ENCODE data around the gene YWHAG. TPM values are rescaled to one million over a fixed set of nuclear protein-coding genes. Genes with fewer than 3 reads are reported as not detected.
"Not testable (repeated sequence)": the region's sequence is repeated elsewhere in the genome, so short reads cannot be mapped to it uniquely, and the experiment has no call there.

The YWHAG gene
- polyA plus RNA-seq, 1 experiment, result 48.8 TPM

DNA sequence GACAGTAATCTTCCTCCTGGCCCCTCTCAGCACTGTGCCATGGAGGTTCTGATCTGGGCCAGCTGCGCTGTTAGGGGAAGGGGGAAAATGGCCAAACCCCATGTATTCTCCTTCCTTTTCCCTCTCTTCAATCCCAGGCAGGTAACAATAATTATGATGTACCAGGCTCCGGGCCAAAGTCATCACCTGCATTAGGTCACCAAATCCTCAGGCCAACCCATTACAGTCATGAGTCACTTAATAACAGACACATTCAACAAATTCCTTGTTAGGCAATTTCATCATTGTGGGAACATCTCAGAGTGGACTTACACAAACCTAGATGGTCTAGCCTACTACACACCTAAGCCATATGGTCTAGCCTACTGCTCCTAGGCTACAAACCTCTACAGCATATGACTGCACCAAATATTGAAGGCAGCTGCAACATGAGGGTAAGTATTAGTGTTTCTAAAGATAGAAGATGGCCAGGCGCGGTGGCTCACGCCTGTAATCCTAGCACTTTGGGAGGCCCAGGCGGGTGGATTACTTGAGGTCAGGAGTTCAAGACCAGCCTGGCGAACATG, 58.5 kb downstream of the YWHAG start:
- Histone ChIP-seq H3K4me3 (ENCODE audit: low read depth, low read length) (no peak overlapping the region), H3K36me3 (ENCODE audit: control insufficient read depth, insufficient read depth, low read length) (peaks cover 9% of the 10 kb centered on the region), H3K27me3 (ENCODE audit: control insufficient read depth, insufficient read depth, low read length) (no peaks in the 10 kb centered on the region)
- ChIA-PET CTCF (interaction anchor here (0.6 to 1.2 kb wide), 2 partner anchors 14 to 121 kb away, joined by 3 to 4 read pairs; no protein-coding TSS in a partner anchor), POLR2A (no interaction called here)
- DNase-seq (ENCODE audit: low read depth), result no peak
- TF ChIP-seq, protein P1, sequence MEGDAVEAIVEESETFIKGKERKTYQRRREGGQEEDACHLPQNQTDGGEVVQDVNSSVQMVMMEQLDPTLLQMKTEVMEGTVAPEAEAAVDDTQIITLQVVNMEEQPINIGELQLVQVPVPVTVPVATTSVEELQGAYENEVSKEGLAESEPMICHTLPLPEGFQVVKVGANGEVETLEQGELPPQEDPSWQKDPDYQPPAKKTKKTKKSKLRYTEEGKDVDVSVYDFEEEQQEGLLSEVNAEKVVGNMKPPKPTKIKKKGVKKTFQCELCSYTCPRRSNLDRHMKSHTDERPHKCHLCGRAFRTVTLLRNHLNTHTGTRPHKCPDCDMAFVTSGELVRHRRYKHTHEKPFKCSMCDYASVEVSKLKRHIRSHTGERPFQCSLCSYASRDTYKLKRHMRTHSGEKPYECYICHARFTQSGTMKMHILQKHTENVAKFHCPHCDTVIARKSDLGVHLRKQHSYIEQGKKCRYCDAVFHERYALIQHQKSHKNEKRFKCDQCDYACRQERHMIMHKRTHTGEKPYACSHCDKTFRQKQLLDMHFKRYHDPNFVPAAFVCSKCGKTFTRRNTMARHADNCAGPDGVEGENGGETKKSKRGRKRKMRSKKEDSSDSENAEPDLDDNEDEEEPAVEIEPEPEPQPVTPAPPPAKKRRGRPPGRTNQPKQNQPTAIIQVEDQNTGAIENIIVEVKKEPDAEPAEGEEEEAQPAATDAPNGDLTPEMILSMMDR (IDR thresholded peaks at IDR 0.05; ENCODE audit: insufficient read depth, low read depth, low read length), result no peak

DNA sequence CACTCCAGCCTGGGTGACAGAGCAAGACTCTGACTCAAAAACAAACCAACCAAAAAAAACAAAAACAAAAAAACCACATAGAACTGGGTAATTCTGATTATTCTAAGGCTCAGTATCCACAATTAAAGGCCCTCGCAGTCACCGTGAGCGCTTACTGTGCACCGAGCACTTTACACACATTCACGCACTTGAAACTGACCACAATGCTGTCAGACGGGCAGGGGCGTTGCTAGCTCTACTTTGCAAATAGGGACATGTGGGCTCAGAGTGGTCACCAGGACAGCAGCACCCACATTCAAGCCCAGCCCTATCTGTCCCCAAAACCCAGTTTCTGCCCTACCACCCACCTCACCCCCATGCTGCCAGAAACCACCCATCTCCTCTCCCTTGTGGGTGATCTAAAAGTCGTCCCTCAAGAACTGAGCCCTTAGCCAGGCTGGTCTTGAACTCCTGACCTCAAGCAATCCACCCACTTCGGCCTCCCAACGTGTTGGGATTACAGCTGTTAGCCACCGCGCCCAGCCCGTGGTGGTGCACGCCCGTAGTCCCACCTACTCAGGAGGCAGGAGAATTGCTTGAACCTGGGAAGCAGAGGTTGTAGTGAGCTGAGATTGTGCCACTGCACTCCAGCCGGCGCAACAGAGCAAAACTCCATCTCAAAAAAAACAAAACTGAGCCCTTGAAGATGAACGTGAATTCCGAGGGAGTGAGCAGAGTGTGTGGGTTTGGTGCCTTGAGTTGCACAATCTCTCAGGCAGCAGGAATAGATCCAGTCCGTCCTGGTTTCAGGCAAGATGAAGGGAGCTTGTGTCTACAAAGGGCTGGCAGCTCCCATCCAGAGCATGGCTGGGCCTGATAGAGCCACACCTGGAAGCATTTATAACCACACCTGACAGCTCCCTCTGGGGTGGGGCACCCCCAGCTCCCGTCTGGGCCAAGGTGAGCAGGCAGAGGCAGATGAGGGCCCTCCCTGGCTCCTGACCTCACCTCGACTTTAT, 61.7 kb downstream of the YWHAG start:
- Histone ChIP-seq H3K4me3 (ENCODE audit: low read depth, low read length) (no peak overlapping the region), H3K36me3 (ENCODE audit: control insufficient read depth, insufficient read depth, low read length) (no peaks in the 10 kb centered on the region), H3K27me3 (ENCODE audit: control insufficient read depth, insufficient read depth, low read length) (no peaks in the 10 kb centered on the region)
- ChIA-PET CTCF (interaction anchor here (1.2 to 2.4 kb wide), 3 partner anchors 10 to 119 kb away, joined by 3 to 15 read pairs (median 11); no protein-coding TSS in a partner anchor), POLR2A (interaction anchor here (1.2 kb wide), 1 partner anchor 9 kb away, joined by 10 read pairs; no protein-coding TSS in a partner anchor)
- DNase-seq (ENCODE audit: low read depth), result peak; percentile 74
- TF ChIP-seq, protein P1 (IDR thresholded peaks at IDR 0.05; ENCODE audit: insufficient read depth, low read depth, low read length), result peak; percentile 24; the same call in 1 of the 2 replicates

DNA sequence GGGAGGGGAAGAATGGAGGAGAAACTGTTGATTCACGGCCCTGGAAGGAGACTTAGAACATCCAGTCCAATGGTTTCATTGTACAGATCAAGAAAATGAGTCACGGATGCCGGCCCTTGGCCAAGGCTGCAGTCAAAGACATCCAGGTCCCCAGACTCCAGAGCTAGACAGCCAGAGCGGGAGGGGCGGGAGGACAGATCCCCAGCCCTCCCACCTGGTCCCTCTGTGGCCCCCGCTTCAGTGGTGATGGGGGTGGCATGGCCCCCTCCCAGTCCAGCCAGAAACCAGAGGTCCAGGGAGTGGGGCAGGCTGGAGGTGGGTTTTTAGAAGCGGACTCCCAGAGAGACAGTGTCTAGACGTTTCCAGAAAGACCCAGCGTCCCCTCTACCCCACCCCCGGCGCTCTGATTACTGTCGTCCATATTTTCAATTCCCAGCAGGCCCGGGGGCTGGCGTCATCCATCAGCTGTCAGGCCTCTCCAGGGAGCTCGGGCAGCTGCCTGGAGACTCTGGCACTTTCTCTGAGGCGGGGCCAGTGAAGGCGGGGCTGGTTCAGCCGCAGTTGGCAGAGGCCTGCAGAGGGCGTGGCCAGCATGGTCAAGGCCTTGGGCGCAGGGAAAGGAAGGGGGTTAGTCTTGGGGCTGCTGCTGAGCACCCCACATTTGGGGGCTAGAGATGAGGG, 64.3 kb downstream of the YWHAG start:
- Histone ChIP-seq H3K27me3 (ENCODE audit: control insufficient read depth, insufficient read depth, low read length) (no peaks in the 10 kb centered on the region), H3K4me3 (ENCODE audit: low read depth, low read length) (peak overlapping the region; percentile 28), H3K36me3 (ENCODE audit: control insufficient read depth, insufficient read depth, low read length) (no peaks in the 10 kb centered on the region)
- TF ChIP-seq, protein P1 (IDR thresholded peaks at IDR 0.05; ENCODE audit: insufficient read depth, low read depth, low read length), result no peak
- ChIA-PET POLR2A (interaction anchor here (1.3 kb wide), 1 partner anchor 12 kb away, joined by 7 read pairs; no protein-coding TSS in a partner anchor), CTCF (interaction anchor here (0.7 to 6.0 kb wide), 7 partner anchors 8 to 116 kb away, joined by 3 to 136 read pairs (median 5); partner anchors contain the start of gene HSPB1)
- DNase-seq (ENCODE audit: low read depth), result peak; percentile 71

DNA sequence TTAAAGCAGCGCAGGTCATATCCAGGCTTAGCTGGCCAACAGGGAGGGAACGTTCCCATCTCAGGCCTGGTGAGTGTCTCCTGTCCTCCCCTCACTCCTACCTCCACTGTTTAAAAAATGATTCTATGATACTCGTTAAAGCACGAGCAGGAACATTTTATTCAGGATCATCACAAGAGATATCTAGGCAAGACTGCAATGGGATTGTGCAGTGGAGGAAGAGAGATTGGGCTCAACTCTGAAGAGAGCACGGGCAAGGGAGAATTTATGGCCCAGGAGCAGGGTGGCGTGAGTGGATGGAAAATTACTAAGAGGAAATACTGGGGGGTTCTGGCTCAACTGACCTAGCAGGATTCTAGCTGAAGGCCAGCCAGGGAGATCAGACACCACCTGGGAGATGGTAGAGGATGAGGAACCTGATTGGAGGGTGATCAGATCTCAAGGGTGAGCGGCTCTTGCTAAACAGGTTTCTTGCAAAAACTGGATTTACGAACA, 65.3 kb downstream of the YWHAG start:
- H3K36me3 ChIP-seq (ENCODE audit: control insufficient read depth, insufficient read depth, low read length), result no peaks in the 10 kb centered on the region
- DNase-seq (ENCODE audit: low read depth), result no peak
- CTCF ChIA-PET, result interaction anchor here (1.0 to 6.0 kb wide), 3 partner anchors 10 to 22 kb away, joined by 4 to 136 read pairs (median 5); no protein-coding TSS in a partner anchor
- POLR2A ChIA-PET, result interaction anchor here (0.7 kb wide), 1 partner anchor 21 kb away, joined by 3 read pairs; no protein-coding TSS in a partner anchor
- no peaks in the 10 kb centered on the region for H3K27me3 ChIP-seq (ENCODE audit: control insufficient read depth, insufficient read depth, low read length)
- TF ChIP-seq, protein P1 (IDR thresholded peaks at IDR 0.05; ENCODE audit: insufficient read depth, low read depth, low read length), result no peak
- no peak overlapping the region for H3K4me3 ChIP-seq (ENCODE audit: low read depth, low read length)

DNA sequence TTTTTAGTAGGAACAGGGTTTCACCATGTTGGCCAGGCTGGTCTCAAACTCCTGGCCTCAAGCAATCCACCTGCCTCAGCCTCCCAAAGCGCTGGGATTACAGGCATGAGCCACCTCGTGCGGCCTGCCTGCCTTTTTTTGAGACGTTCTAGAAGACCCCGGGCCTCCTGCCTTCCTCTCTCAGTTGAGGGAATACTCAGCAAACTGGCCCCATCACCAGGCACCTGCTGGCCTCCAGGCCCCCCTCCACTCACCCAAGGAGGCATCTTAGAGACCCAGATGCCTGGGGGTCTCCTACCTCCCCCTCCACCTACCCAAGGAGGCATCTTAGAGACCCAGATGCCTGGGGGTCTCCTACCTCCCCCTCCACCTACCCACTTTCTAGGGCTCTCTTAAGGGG, 65.9 kb downstream of the YWHAG start:
- POLR2A ChIA-PET; H3K27me3 ChIP-seq (ENCODE audit: control insufficient read depth, insufficient read depth, low read length); H3K4me3 ChIP-seq (ENCODE audit: low read depth, low read length); H3K36me3 ChIP-seq (ENCODE audit: control insufficient read depth, insufficient read depth, low read length); DNase-seq (ENCODE audit: low read depth): not testable (repeated sequence)
- CTCF ChIA-PET, result interaction anchor here (1.2 to 6.0 kb wide), 4 partner anchors 11 to 126 kb away, joined by 4 to 136 read pairs (median 30); no protein-coding TSS in a partner anchor

All from BJ (cell line).